Glutamatergic neuron (in vitro differentiated cells): ENCODE results near the gene USP9Y. TPM values are rescaled to one million over a fixed set of nuclear protein-coding genes. Genes with fewer than 3 reads are reported as not detected.

Experiments used
- DNase-seq: peaks from one replicate; pipeline ENCODE4 v3.0.0; 2022
- H3K27ac Mint-ChIP-seq: one replicate; pipeline ENCODE4 v1.8.0; 2020; ENCODE audit warnings: mild to moderate bottlenecking, mixed read lengths, inconsistent platforms; ENCODE audit not compliant: unreplicated experiment
- H3K27me3 Mint-ChIP-seq: one replicate; pipeline ENCODE4 v1.8.0; 2020; ENCODE audit warnings: mild to moderate bottlenecking, moderate library complexity, mixed read lengths, inconsistent platforms; ENCODE audit not compliant: unreplicated experiment
- H3K36me3 Mint-ChIP-seq: one replicate; pipeline ENCODE4 v1.8.0; 2020; ENCODE audit warnings: mild to moderate bottlenecking, mixed read lengths, inconsistent platforms; ENCODE audit not compliant: unreplicated experiment
- H3K4me1 Mint-ChIP-seq: one replicate; pipeline ENCODE4 v1.8.0; 2020; ENCODE audit warnings: mild to moderate bottlenecking, low read depth, mixed read lengths, inconsistent platforms; ENCODE audit not compliant: unreplicated experiment
- H3K4me3 Mint-ChIP-seq: one replicate; pipeline ENCODE4 v1.8.0; 2020; ENCODE audit warnings: mild to moderate bottlenecking, mixed read lengths, inconsistent platforms; ENCODE audit not compliant: unreplicated experiment
- H3K9me3 Mint-ChIP-seq: one replicate; pipeline ENCODE4 v1.8.0; 2020; ENCODE audit warnings: mild to moderate bottlenecking, moderate library complexity, mixed read lengths, inconsistent platforms; ENCODE audit not compliant: unreplicated experiment
- CTCF ChIP-seq: fragments of 200-600 bp; sonication (generic); IDR thresholded peaks from one replicate; pipeline ENCODE4 v1.5.0; 2021; ENCODE audit not compliant: partially characterized antibody, unreplicated experiment
- total RNA-seq: library from RNA; stranded (reverse); fragmentation: NEBNext Ultra II Directional; extraction: Animal tissue kit (Norgen Biotek cat#: 25700); gene quantifications from one replicate; pipeline ENCODE4 v1.2.1, GENCODE V29; 2021; ENCODE audit not compliant: unreplicated experiment

USP9Y gene
- total RNA-seq, 1 donor from 2014 or later: 50.3 TPM

GRCh38 chrY:12741414-12741813 lies 40.4 kb downstream of the USP9Y start:
- no peak overlapping the region for H3K4me3 Mint-ChIP-seq
- no peaks in the 10 kb centered on the region for H3K4me1 Mint-ChIP-seq
- H3K27me3 Mint-ChIP-seq: no peaks in the 10 kb centered on the region
- no peak overlapping the region for H3K27ac Mint-ChIP-seq
- TF ChIP-seq CTCF: no peak
- H3K9me3 Mint-ChIP-seq: no peaks in the 10 kb centered on the region
- no peaks in the 10 kb centered on the region for H3K36me3 Mint-ChIP-seq
- DNase-seq: no peak

- no peaks in the 10 kb centered on the region for H3K36me3 Mint-ChIP-seq
- H3K27me3 Mint-ChIP-seq: no peaks in the 10 kb centered on the region
- H3K27ac Mint-ChIP-seq: no peak overlapping the region
- no peak overlapping the region for H3K4me3 Mint-ChIP-seq
- TF ChIP-seq CTCF: no peak
- no peak for DNase-seq
- no peaks in the 10 kb centered on the region for H3K9me3 Mint-ChIP-seq
- no peaks in the 10 kb centered on the region for H3K4me1 Mint-ChIP-seq
These were observed 41.7 kb downstream of the USP9Y start for GRCh38 chrY:12742725-12743124.

GRCh38 chrY:12744091-12744490 lies 43.1 kb downstream of the USP9Y start:
- Mint-ChIP-seq H3K4me3 (no peak overlapping the region), H3K27me3 (no peaks in the 10 kb centered on the region), H3K4me1 (no peaks in the 10 kb centered on the region), H3K9me3 (no peaks in the 10 kb centered on the region), H3K27ac (no peak overlapping the region), H3K36me3 (no peaks in the 10 kb centered on the region)
- DNase-seq: no peak
- TF ChIP-seq CTCF: no peak

GRCh38 chrY:12749293-12749692 lies 48.3 kb downstream of the USP9Y start:
- no peak for DNase-seq
- no peaks in the 10 kb centered on the region for H3K36me3 Mint-ChIP-seq
- H3K4me3 Mint-ChIP-seq: no peak overlapping the region
- H3K27me3 Mint-ChIP-seq: no peaks in the 10 kb centered on the region
- H3K9me3 Mint-ChIP-seq: no peaks in the 10 kb centered on the region
- TF ChIP-seq CTCF: no peak
- no peaks in the 10 kb centered on the region for H3K4me1 Mint-ChIP-seq
- H3K27ac Mint-ChIP-seq: no peak overlapping the region

- H3K36me3 Mint-ChIP-seq: no peaks in the 10 kb centered on the region
- peaks cover 4% of the 10 kb centered on the region for H3K4me1 Mint-ChIP-seq
- H3K27me3 Mint-ChIP-seq: no peaks in the 10 kb centered on the region
- DNase-seq: no peak
- no peak for TF ChIP-seq CTCF
- H3K4me3 Mint-ChIP-seq: no peak overlapping the region
- H3K27ac Mint-ChIP-seq: no peak overlapping the region
- no peaks in the 10 kb centered on the region for H3K9me3 Mint-ChIP-seq
These were observed 51.8 kb downstream of the USP9Y start for GRCh38 chrY:12752856-12753255.
